Spleen (tissue), 11 donors: ENCODE results near the gene TCEANC. TPM values are rescaled to one million over a fixed set of nuclear protein-coding genes. Genes with fewer than 3 reads are reported as not detected.

ENCODE experiments used
- DNase-seq: peaks from one replicate; pipeline ENCODE4 v3.0.0-alpha.2; 2020
- H3K27ac ChIP-seq, 8 donors: fragments of 200-600 bp; sonication (generic) in 7 of 8; 1 replicate in 4 of 8; 2 replicates in 4 of 8; pipeline versions ENCODE4 v1.5.0 to v1.8.0; 2016 to 2021; ENCODE audit warnings: inconsistent platforms in 4 of 8, mild to moderate bottlenecking in 4 of 8, moderate library complexity in 1 of 8
- H3K27me3 ChIP-seq, 7 donors: fragments of 200-600 bp; sonication (generic) in 6 of 7; replicated peaks in 1 of 7; 1 replicate in 4 of 7; 2 replicates in 3 of 7; pipeline versions ENCODE4 v1.5.0 to v1.8.0; 2016 to 2021; ENCODE audit warnings: inconsistent platforms in 3 of 7, mild to moderate bottlenecking in 1 of 7
- H3K36me3 ChIP-seq, 6 donors: fragments of 200-600 bp; sonication (generic) in 5 of 6; 1 replicate in 4 of 6; 2 replicates in 2 of 6; pipeline versions ENCODE4 v1.5.0 to v1.8.0; 2016 to 2021; ENCODE audit warnings: inconsistent platforms in 2 of 6
- H3K4me1 ChIP-seq, 6 donors: fragments of 200-600 bp; sonication (generic) in 5 of 6; 1 replicate in 3 of 6; 2 replicates in 3 of 6; pipeline versions ENCODE4 v1.5.0 to v1.8.0; 2016 to 2021; ENCODE audit warnings: inconsistent platforms in 3 of 6
- H3K4me3 ChIP-seq, 8 donors: fragments of 200-600 bp; sonication (generic) in 7 of 8; 1 replicate in 4 of 8; 2 replicates in 4 of 8; pipeline versions ENCODE4 v1.5.0 to v1.8.0; 2016 to 2021; ENCODE audit warnings: inconsistent platforms in 4 of 8, mild to moderate bottlenecking in 4 of 8, moderate library complexity in 2 of 8
- H3K9me3 ChIP-seq, 8 donors: fragments of 200-600 bp; sonication (generic) in 7 of 8; 1 replicate in 4 of 8; 2 replicates in 4 of 8; pipeline versions ENCODE4 v1.5.0 to v1.8.0; 2016 to 2021; ENCODE audit warnings: inconsistent platforms in 4 of 8
- POLR2A ChIP-seq, 3 donors: fragments of 450-650 bp; IDR thresholded peaks; one replicate each; pipeline ENCODE4 v1.5.1; 2017; ENCODE audit warnings: antibody characterized with exemption in 3 of 3, mild to moderate bottlenecking in 1 of 3
- POLR2AphosphoS5 ChIP-seq, 3 donors: sonication (generic); formaldehyde crosslinking; IDR thresholded peaks; one replicate each; pipeline ENCODE4 v1.5.1; 2017; ENCODE audit warnings: antibody characterized with exemption in 3 of 3
- WGBS, 5 donors: extraction: QIAGEN DNeasy Blood & Tissue Kit in 3 of 5; methylation state at CpG; one replicate each; pipeline versions ENCODE4 v1.1.5 to v1.1.7; 2013 to 2018; 5-methylcytosine and 5-hydroxymethylcytosine counted together
- intact Hi-C: fragments of 100-400 bp; cut with DNase I; formaldehyde crosslinking; loops from one replicate; pipeline ENCODE4 v1.15.0; 2023; ENCODE audit warnings: low total_unique reads
- polyA plus RNA-seq, 3 donors: library from polyadenylated mRNA; stranded (reverse); fragments of 200-250 nt; gene quantifications; one replicate each; pipeline ENCODE4 v1.2.1, GENCODE V29; 2013
- total RNA-seq, 7 donors: library from RNA; depleted of rRNA in 3 of 7; stranded (reverse); fragments of >200 nt in 3 of 7; fragmentation: NEBNext Ultra II Directional in 4 of 7; extraction: Animal tissue kit (Norgen Biotek cat#: 25700) in 4 of 7; gene quantifications; one replicate each; pipeline versions ENCODE4 v1.1.0 to v1.2.1, GENCODE V29; 2016 to 2021
- TF ChIP-seq, protein P1 (sequence below), 11 experiments: fragments of 200-600 bp in 7 of 11; fragments of 450-650 bp in 4 of 11; sonication (generic) in 4 of 11; IDR thresholded peaks in 8 of 11; conservative IDR thresholded peaks in 3 of 11; 1 replicate in 7 of 11; 2 replicates in 4 of 11; pipeline versions ENCODE4 v1.4.0 to v1.8.0; 2016 to 2021; ENCODE audit warnings: antibody characterized with exemption in 11 of 11, inconsistent platforms in 4 of 11, mild to moderate bottlenecking in 1 of 11
- donor health status: healthy with polysubstance abuse.
- donor health status: DM: no; HTN: no; CAD: no; lungs with moderate emphysema.
- donor health status: DM: no; HTN: no; CAD: no.
- donor health status: Bipolar disorder and iron deficiency.
- donor health status: healthy.
- donor health status: DM: no; HTN: no; CAD: no.
- donor health status: DM: yes; HTN: yes; CAD: no.

The TCEANC gene
- total and polyA plus RNA-seq, 10 donors = 2.6 to 11.6 (median 8.1) TPM

DNA sequence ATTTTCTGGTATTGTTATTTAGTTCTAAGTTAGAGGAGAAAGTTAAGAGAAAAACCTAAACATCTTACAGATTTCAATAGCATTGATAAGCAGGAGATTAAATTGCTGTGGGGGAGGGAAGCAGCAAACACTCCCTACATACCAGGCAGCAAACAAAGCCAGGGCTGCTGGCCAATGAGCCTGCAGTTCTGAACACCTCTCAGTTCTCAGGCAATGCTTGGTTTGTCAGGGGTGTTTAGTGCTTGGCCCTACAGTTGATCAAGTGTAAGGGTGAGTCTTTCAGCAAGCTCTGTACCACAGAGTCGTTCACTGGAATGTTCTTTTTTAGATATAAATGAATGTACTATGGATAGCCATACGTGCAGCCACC, 45.0 kb upstream of the TCEANC start:
- Histone ChIP-seq H3K9me3 (no peaks in the 10 kb centered on the region), H3K4me1 (no peaks in the 10 kb centered on the region), H3K4me3 (no peak overlapping the region), H3K27ac (no peak overlapping the region), H3K27me3 (peaks cover 0 to 10% (median 0%) of the 10 kb centered on the region in 7 donors), H3K36me3 (no peaks in the 10 kb centered on the region)
- WGBS, 5 donors = 57 to 80% (median 67%) methylated on average over 2 of the region's 2 CpGs; no CpG with 5 or more reads in 1 of the 5 donors
- TF ChIP-seq, protein P1, sequence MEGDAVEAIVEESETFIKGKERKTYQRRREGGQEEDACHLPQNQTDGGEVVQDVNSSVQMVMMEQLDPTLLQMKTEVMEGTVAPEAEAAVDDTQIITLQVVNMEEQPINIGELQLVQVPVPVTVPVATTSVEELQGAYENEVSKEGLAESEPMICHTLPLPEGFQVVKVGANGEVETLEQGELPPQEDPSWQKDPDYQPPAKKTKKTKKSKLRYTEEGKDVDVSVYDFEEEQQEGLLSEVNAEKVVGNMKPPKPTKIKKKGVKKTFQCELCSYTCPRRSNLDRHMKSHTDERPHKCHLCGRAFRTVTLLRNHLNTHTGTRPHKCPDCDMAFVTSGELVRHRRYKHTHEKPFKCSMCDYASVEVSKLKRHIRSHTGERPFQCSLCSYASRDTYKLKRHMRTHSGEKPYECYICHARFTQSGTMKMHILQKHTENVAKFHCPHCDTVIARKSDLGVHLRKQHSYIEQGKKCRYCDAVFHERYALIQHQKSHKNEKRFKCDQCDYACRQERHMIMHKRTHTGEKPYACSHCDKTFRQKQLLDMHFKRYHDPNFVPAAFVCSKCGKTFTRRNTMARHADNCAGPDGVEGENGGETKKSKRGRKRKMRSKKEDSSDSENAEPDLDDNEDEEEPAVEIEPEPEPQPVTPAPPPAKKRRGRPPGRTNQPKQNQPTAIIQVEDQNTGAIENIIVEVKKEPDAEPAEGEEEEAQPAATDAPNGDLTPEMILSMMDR (IDR thresholded peaks at IDR 0.05 in 8 of 11, conservative IDR thresholded peaks at IDR 0.05 in 3 of 11) = no peak
- TF ChIP-seq POLR2A (IDR thresholded peaks at IDR 0.05) = no peak
- no peak for TF ChIP-seq POLR2AphosphoS5 (IDR thresholded peaks at IDR 0.05)
- intact Hi-C loops = no loop called here
- DNase-seq = no peak

DNA sequence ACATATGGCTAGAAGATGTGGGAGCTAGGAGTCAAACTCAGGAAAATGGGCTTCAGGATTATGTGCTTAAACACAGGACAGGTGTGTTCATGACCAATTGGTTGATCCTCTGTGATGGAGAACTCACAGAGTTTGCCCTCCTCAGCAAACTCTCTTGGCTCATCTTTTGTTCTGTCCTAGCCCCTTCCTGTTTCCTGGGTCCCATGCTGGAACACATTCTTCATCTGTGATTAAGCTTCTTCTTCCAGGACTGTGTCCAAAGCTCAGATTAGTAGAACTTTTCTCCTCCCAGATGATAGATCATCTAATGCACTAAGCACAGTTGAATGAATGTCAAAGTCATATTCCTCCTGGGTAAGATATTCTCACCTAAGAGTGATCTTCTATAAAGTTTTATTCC, 38.8 kb upstream of the TCEANC start:
- no peaks in the 10 kb centered on the region for H3K36me3 ChIP-seq
- intact Hi-C loops = no loop called here

DNA sequence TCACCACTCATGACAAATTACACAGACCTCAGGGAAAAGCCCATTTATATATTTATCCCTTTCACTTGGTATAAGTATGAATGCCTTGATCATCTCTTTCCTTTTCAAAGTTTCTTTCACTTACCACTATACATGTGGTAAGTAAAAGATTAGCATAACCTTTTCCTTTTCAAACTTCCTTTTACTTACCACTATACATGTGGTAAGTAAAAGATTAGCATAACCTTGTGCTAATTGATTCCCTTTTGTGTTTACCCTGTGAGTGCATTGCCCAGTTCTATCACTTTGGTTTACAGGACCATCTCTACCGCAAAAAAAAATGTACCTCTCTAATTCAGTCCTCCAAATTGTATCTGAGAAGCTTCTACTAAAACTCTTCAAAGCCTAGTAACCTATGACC, 32.7 kb upstream of the TCEANC start:
- 14 to 35% (median 18%) methylated on average over 1 of the region's 1 CpG for WGBS, 5 donors
- intact Hi-C loops = no loop called here
- Histone ChIP-seq H3K9me3 (peaks cover 0 to 6% (median 0%) of the 10 kb centered on the region in 8 donors), H3K36me3 (no peaks in the 10 kb centered on the region), H3K4me3 (no peak overlapping the region), H3K27ac (no peak overlapping the region), H3K4me1 (no peaks in the 10 kb centered on the region), H3K27me3 (peaks cover 0 to 12% (median 0%) of the 10 kb centered on the region in 7 donors)
- no peak for DNase-seq
- TF ChIP-seq POLR2AphosphoS5 (IDR thresholded peaks at IDR 0.05) (no peak), POLR2A (IDR thresholded peaks at IDR 0.05) (no peak)
- TF ChIP-seq, protein P1 (IDR thresholded peaks at IDR 0.05 in 8 of 11, conservative IDR thresholded peaks at IDR 0.05 in 3 of 11) = no peak

More for the DNA sequence above, 38.8 kb upstream of the TCEANC start:
- no peak for DNase-seq
- no peak for TF ChIP-seq POLR2AphosphoS5 (IDR thresholded peaks at IDR 0.05)
- TF ChIP-seq, protein P1 (IDR thresholded peaks at IDR 0.05 in 8 of 11, conservative IDR thresholded peaks at IDR 0.05 in 3 of 11) = no peak
- no peak for TF ChIP-seq POLR2A (IDR thresholded peaks at IDR 0.05)
- no peaks in the 10 kb centered on the region for H3K4me1 ChIP-seq
- no peaks in the 10 kb centered on the region for H3K9me3 ChIP-seq
- no peak overlapping the region for H3K27ac ChIP-seq
- H3K4me3 ChIP-seq = no peak overlapping the region
- H3K27me3 ChIP-seq = peaks cover 0 to 7% (median 0%) of the 10 kb centered on the region in 7 donors

DNA sequence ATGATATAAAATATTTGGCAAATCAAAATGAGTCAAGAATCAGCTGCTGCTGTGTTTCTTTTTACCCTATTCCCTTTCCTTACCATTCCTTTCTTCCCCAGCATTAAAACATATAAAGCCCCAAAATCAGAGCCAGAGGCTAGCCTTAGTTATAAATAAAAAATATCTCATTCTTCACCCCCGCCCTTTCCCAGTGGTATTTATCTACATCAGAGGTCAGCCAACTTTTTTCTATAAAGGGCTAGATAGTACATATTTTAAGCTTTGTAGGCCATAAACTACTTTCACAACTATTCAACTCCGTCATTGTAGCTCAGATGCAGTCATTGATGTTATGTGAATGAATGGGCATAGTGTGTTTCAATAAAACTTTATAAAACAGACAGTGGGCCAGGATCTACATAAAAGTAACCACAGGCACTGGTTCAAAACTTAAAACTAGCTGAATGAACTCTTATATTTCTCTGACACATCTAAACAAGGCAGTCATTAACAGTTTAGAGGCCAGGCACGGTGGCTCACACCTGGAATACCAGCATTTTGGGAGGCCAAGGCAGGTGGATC, 30.5 kb upstream of the TCEANC start:
- Histone ChIP-seq H3K9me3 (peaks cover 0 to 6% (median 0%) of the 10 kb centered on the region in 8 donors), H3K27me3 (peaks cover 0 to 25% (median 0%) of the 10 kb centered on the region in 7 donors), H3K4me3 (no peak overlapping the region), H3K36me3 (no peaks in the 10 kb centered on the region), H3K4me1 (no peaks in the 10 kb centered on the region), H3K27ac (no peak overlapping the region)
- intact Hi-C loops = no loop called here
- WGBS, 5 donors = 76 to 87% (median 83%) methylated on average over 3 of the region's 3 CpGs
- TF ChIP-seq POLR2AphosphoS5 (IDR thresholded peaks at IDR 0.05) (no peak), POLR2A (IDR thresholded peaks at IDR 0.05) (no peak)
- TF ChIP-seq, protein P1 (IDR thresholded peaks at IDR 0.05 in 8 of 11, conservative IDR thresholded peaks at IDR 0.05 in 3 of 11) = no peak
- DNase-seq = no peak
